Breast epithelium (tissue), 3 donors: ENCODE results near the gene AMPH.

ENCODE experiments used
- CTCF ChIP-seq, 3 donors: fragments of 450-650 bp; IDR thresholded peaks; one replicate each; pipeline ENCODE4 v1.5.1; 2016 to 2017; ENCODE audit warnings: antibody characterized with exemption in 3 of 3, mild to moderate bottlenecking in 3 of 3, moderate library complexity in 3 of 3
- POLR2A ChIP-seq: fragments of 450-650 bp; IDR thresholded peaks from one replicate; pipeline ENCODE4 v1.6.1; 2016; ENCODE audit warnings: antibody characterized with exemption, mild to moderate bottlenecking, moderate library complexity
- POLR2AphosphoS5 ChIP-seq, 3 donors: sonication (generic); formaldehyde crosslinking; IDR thresholded peaks; one replicate each; pipeline ENCODE4 v1.6.1; 2017; ENCODE audit warnings: antibody characterized with exemption in 3 of 3

GRCh38 chr7:38396852-38397251, 234.3 kb downstream of the AMPH start:
- no peak for TF ChIP-seq CTCF (IDR thresholded peaks at IDR 0.05)
- no peak for TF ChIP-seq POLR2A
- TF ChIP-seq POLR2AphosphoS5 (IDR thresholded peaks at IDR 0.05) = no peak
